ENCODE measurements around the gene LRRC56. TPM values are rescaled to one million over a fixed set of nuclear protein-coding genes. Genes with fewer than 3 reads are reported as not detected.

Gene LRRC56
- total RNA-seq, 2 donors from 2014 or later, result 2.8 to 3.2 TPM

GRCh38 chr11:534396-535209 lies 2.7 kb upstream of the LRRC56 start:
- no peak for DNase-seq
- H3K4me3 ChIP-seq, result peak overlapping the region; percentile 92
- intact Hi-C loops (cut with DNase I), result no loop called here
- peaks cover 8% of the 10 kb centered on the region for H3K36me3 ChIP-seq
- TF ChIP-seq CTCF (IDR thresholded peaks at IDR 0.05), result no peak
- H3K9me3 ChIP-seq, result no peaks in the 10 kb centered on the region
- peak overlapping the region; percentile 76 to 78 for H3K9ac ChIP-seq (ENCODE audit: low read depth in 2 of 2, low read length in 2 of 2)
- H3K27ac ChIP-seq, result peak overlapping the region; percentile 57
- no peaks in the 10 kb centered on the region for H3K27me3 ChIP-seq
- H3K4me1 ChIP-seq, result peaks cover 11% of the 10 kb centered on the region

- no peak for DNase-seq
- no peaks in the 10 kb centered on the region for H3K27me3 ChIP-seq
- no peak for TF ChIP-seq CTCF (IDR thresholded peaks at IDR 0.05)
- H3K4me3 ChIP-seq, result peak overlapping the region; percentile 92
- peak overlapping the region in 1 of 2 donors; percentile 76 for H3K9ac ChIP-seq (ENCODE audit: low read depth in 2 of 2, low read length in 2 of 2)
- no peak overlapping the region for H3K27ac ChIP-seq
- peaks cover 11% of the 10 kb centered on the region for H3K4me1 ChIP-seq
- intact Hi-C loops (cut with DNase I), result no loop called here
- no peaks in the 10 kb centered on the region for H3K9me3 ChIP-seq
- peaks cover 8% of the 10 kb centered on the region for H3K36me3 ChIP-seq
These were observed 2.2 kb upstream of the LRRC56 start for GRCh38 chr11:535210-535518.

- no peak for TF ChIP-seq CTCF (IDR thresholded peaks at IDR 0.05)
- Histone ChIP-seq H3K27ac (peak within 1 kb of the TSS; percentile 85), H3K27me3 (no peaks in the 10 kb centered on the region), H3K4me3 (peak within 1 kb of the TSS; percentile 92), H3K9ac (ENCODE audit: low read depth in 2 of 2, low read length in 2 of 2) (peak within 1 kb of the TSS; percentile 76 to 78), H3K36me3 (peaks cover 8% of the 10 kb centered on the region), H3K4me1 (peaks cover 11% of the 10 kb centered on the region), H3K9me3 (no peaks in the 10 kb centered on the region)
- DNase-seq, result peak; percentile 94
- intact Hi-C loops (cut with DNase I), result no loop called here
These were observed 1.5 kb upstream of the LRRC56 start, which contains the start of gene HRAS for GRCh38 chr11:535519-536454. HRAS (minus strand) TSS chr11:535576.

GRCh38 chr11:537622-538430 lies 499 bp downstream of the LRRC56 start:
- H3K9ac ChIP-seq (ENCODE audit: low read depth in 2 of 2, low read length in 2 of 2), result peak overlapping the region; percentile 35 to 66
- H3K27me3 ChIP-seq, result no peaks in the 10 kb centered on the region
- H3K4me3 ChIP-seq, result peak overlapping the region; percentile 80
- DNase-seq, result no peak
- intact Hi-C loops (cut with DNase I), result no loop called here
- no peaks in the 10 kb centered on the region for H3K9me3 ChIP-seq
- TF ChIP-seq CTCF (IDR thresholded peaks at IDR 0.05), result no peak
- H3K36me3 ChIP-seq, result no peaks in the 10 kb centered on the region
- no peak overlapping the region for H3K27ac ChIP-seq
- H3K4me1 ChIP-seq, result peaks cover 11% of the 10 kb centered on the region
